K562 treated with DMSO at 1 percent for 24 hours (cell line): ENCODE data around the gene HOXC12. TPM values are rescaled to one million over a fixed set of nuclear protein-coding genes. Genes with fewer than 3 reads are reported as not detected.

Experiments
- total RNA-seq: library from RNA; unstranded; fragments of 300-600 nt; gene quantifications from 2 replicates; pipeline ENCODE4 v1.2.3, GENCODE V29; 2022; ENCODE audit warnings: low read depth; ENCODE audit not compliant: insufficient read depth

Gene HOXC12
- total RNA-seq = 1.2 and 1.5 TPM in 2 replicates

GRCh38 chr12:53954694-53955035 lies at the start of gene HOXC12:
TSS of gene HOXC12 (plus strand) at chr12:53954903. CDS start at chr12:53954930, 27 bp downstream.

GRCh38 chr12:53938326-53939140 lies 16.2 kb upstream of the HOXC12 start, which contains the start of gene HOXC13:
TSS of gene HOXC13 (plus strand) at chr12:53938831. CDS start at chr12:53938907, 76 bp downstream.

GRCh38 chr12:53972722-53973235 lies 18.1 kb downstream of the HOXC12 start, which contains the start of gene HOXC11:
TSS of gene HOXC11 (plus strand) at chr12:53973126. CDS start at chr12:53973242, 116 bp downstream.

GRCh38 chr12:53974084-53975063 lies 19.7 kb downstream of the HOXC12 start, which contains the start of gene HOTAIR:
TSS of gene HOTAIR (minus strand) at chr12:53974954.

GRCh38 chr12:53984901-53985691 lies 30.4 kb downstream of the HOXC12 start, which contains the start of gene HOXC10:
TSS of gene HOXC10 (plus strand) at chr12:53985146. CDS start at chr12:53985260, 114 bp downstream.

GRCh38 chr12:54000116-54001114 lies 45.7 kb downstream of the HOXC12 start, which contains the start of gene HOXC9:
TSS of gene HOXC9 (plus strand) at chr12:54000161. CDS start at chr12:54000189, 28 bp downstream.

Other genes with a start within 250 kb of the HOXC12 start
- 37.8 and 38.3 TPM in 2 replicates for gene CALCOCO1, start 227.5 kb upstream of the HOXC12 start, total RNA-seq
- not detected in 2 replicates for gene CISTR, start 202.9 kb upstream of the HOXC12 start, total RNA-seq
- gene HOXC13, start 16.1 kb upstream of the HOXC12 start, total RNA-seq = 2.3 and 2.4 TPM in 2 replicates
- not detected in 2 replicates for gene HOXC11, start 18.2 kb downstream of the HOXC12 start, total RNA-seq
- not detected in 2 replicates for gene HOTAIR, start 20.1 kb downstream of the HOXC12 start, total RNA-seq
- 0.61 and 4.7 TPM in 2 replicates for gene HOXC10, start 30.2 kb downstream of the HOXC12 start, total RNA-seq
- 21.6 and 22.5 TPM in 2 replicates for gene HOXC9, start 45.3 kb downstream of the HOXC12 start, total RNA-seq
- gene HOXC8, start 54.1 kb downstream of the HOXC12 start, total RNA-seq = 0.14 TPM in 1 of 2 replicates, not detected in the other
- gene HOXC6, start 73.5 kb downstream of the HOXC12 start, total RNA-seq = 5.6 and 6.8 TPM in 2 replicates
- gene HOXC5, start 78.1 kb downstream of the HOXC12 start, total RNA-seq = not detected in 2 replicates
- gene HOXC4, start 98.9 kb downstream of the HOXC12 start, total RNA-seq = 0.54 and 2.0 TPM in 2 replicates
- gene SMUG1, start 234.1 kb downstream of the HOXC12 start, total RNA-seq = 37.1 and 41.5 TPM in 2 replicates